GM18505 (cell line): Measurements from ENCODE around the gene MYBPC2.

ENCODE experiments used
- ATAC-seq: cut with Tn5 transposase; IDR thresholded peaks from one replicate; pipeline ENCODE4 v1.9.1; 2021; ENCODE audit not compliant: unreplicated experiment
- POLR2A ChIP-seq: IDR thresholded peaks from 4 replicates; pipeline ENCODE4 v1.6.1; 2011; ENCODE audit warnings: borderline replicate concordance; ENCODE audit not compliant: insufficient read depth, insufficient read length; ENCODE audit errors: extremely low read depth

The MYBPC2 gene

DNA sequence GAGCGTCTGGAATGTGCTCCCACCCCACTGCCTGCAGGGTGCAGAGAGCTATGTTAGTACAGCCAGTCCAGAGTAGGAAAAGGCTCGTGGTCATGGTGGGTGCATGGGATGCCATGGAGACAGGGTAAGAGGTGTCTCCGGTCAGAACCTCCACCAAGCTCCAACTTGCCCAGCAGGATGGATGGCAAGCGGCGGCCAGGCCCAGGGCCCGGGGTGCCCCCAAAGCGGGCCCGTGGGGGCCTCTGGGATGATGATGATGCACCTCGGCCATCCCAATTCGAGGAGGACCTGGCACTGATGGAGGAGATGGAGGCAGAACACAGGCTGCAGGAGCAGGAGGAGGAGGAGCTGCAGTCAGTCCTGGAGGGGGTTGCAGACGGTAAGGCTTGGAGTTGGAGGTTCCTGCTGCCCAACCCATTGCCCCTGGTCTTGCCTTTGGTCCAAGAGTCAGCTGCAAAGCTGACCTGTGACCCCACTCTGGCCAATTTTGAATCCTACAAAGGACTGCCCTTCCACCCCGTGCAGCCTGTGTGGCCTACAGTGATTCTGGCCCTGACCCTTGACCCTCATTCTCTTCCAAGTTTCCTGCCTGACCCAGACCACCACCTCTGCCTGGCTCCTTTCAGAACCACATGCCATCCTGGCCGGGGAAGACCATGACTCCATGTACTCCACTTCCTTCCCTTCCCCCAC lies 33.9 kb upstream of the MYBPC2 start:
- ATAC-seq: no peak
- no peak for TF ChIP-seq POLR2A

DNA sequence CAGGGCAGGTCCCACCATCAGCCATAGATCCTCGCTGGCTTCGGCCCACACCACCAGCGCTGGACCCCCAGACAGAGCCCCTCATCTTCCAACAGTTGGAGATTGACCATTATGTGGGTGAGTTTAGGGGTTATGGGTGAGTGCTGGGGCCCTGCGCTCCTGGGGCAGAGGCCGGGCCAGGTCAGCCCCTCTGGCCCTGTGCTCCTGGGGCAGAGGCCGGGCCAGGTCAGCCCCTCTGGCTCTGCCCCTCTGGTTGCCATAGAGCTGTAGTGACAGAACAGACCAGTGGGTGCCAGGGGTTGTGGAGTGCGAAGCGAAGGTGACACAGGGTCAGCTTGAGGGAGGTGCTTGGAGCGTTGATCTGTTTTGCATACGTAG lies 33.3 kb upstream of the MYBPC2 start:
- no peak for TF ChIP-seq POLR2A
- no peak for ATAC-seq

DNA sequence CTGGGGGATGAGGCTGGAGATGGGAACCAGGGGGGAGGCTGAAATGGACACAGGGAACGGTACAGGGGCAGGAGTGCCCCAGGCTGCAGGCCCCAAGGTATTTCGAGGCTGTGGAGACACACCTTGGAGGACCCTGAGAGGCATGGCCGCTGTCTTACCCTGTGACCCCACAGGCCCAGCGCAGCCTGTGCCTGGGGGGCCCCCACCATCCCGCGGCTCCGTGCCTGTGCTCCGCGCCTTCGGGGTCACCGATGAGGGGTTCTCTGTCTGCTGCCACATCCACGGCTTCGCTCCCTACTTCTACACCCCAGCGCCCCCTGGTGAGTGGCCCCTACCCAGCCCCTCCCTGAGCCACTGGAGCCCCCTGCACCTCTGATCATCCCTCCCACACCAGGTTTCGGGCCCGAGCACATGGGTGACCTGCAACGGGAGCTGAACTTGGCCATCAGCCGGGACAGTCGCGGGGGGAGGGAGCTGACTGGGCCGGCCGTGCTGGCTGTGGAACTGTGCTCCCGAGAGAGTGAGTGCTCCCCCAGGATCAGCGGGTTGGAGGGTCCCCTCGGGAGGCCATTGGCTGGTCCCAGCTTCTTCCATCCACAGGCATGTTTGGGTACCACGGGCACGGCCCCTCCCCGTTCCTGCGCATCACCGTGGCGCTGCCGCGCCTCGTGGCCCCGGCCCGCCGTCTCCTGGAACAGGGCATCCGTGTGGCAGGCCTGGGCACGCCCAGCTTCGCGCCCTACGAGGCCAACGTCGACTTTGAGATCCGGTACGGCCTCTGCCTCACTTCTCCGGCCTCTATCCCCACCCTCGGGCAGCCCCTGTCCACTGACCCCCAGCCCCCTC lies 30.9 kb upstream of the MYBPC2 start:
- ATAC-seq: no peak
- TF ChIP-seq POLR2A: no peak

DNA sequence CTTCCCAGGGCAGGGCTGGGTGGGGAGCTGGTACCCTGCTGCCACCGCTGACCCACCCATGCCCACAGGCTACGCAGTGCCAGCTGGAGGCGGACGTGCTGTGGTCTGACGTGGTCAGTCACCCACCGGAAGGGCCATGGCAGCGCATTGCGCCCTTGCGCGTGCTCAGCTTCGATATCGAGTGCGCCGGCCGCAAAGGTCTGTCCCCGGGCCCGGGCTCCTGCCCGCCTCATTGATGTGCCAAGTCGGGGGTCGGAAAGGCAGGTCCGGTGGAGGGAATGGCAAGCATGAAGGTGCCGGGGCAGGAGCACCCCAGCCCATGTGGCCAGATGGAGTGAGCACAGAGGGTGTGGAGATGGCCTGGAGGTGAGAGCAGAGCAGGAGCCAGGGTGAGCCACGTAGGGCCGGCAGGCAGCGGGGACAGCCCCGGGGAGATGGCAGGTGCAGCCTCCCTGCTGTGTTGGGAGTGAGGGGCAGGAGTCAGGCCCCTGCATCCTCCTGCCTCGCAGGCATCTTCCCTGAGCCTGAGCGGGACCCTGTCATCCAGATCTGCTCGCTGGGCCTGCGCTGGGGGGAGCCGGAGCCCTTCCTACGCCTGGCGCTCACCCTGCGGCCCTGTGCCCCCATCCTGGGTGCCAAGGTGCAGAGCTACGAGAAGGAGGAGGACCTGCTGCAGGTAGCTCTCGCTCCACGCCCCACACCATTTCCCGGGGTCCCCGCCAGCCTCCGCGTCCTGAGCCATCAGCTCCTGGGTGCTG lies 30.0 kb upstream of the MYBPC2 start:
- TF ChIP-seq POLR2A: no peak
- no peak for ATAC-seq

DNA sequence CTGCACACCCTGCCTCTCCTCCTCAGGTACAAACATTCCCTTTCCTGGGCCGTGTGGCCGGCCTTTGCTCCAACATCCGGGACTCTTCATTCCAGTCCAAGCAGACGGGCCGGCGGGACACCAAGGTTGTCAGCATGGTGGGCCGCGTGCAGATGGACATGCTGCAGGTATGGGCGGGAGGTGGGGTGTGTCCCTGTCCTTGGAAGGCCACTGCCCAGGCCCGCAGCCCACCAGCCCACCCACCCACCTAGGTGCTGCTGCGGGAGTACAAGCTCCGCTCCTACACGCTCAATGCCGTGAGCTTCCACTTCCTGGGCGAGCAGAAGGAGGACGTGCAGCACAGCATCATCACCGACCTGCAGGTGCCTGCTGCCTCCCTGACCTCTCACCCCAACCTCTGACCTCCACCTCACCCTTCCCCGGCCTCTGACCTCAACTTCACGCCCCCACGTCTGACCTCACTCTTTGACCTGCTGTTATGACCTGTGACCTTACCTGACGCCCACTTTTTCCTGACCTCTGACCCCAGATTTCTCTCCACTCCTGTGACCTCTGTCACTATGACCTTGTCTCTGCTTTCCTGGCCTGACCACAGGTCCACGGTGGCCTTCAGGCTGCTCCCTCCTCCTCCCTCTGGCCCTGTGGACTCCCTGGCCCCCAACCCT lies 26.4 kb upstream of the MYBPC2 start:
- ATAC-seq: no peak
- TF ChIP-seq POLR2A: no peak

DNA sequence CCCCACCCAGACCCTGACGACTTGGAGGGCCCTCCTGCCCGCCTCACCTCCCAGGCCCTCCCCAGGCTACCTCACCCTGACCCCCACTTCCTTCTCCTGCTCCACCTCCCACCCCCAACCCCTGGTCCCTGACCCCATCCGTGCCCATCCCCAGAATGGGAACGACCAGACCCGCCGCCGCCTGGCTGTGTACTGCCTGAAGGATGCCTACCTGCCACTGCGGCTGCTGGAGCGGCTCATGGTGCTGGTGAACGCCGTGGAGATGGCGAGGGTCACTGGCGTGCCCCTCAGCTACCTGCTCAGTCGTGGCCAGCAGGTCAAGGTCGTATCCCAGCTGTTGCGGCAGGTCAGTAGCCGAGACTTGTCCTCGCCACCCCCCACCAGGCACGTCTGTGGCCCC lies 25.9 kb upstream of the MYBPC2 start:
- no peak for ATAC-seq
- no peak for TF ChIP-seq POLR2A

GRCh38 chr19:50409347-50409746 lies 23.3 kb upstream of the MYBPC2 start:
- no peak for ATAC-seq

DNA sequence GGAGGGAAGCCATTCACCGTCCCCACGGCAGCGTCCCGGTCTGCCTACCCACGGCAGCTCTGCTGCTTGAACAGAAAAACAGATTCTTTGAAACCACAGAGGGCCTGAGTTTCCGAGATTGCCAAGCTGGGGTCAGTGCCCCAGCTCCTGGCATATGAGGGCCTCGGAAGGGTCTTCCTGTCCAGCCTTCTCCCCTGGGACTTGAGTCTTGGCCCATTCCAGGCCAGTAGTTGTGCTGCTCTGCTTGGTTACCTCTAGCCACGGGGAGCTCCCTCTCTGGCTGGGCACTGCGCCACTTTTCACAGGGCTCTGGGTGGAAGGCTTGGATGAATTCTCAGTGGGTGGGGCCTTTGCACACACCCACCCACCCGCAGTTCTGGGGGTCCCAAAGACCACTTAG lies 22.6 kb upstream of the MYBPC2 start:
- no peak for TF ChIP-seq POLR2A
- no peak for ATAC-seq

More at GRCh38 chr19:50409347-50409746, 23.3 kb upstream of the MYBPC2 start:
- TF ChIP-seq POLR2A: no peak

DNA sequence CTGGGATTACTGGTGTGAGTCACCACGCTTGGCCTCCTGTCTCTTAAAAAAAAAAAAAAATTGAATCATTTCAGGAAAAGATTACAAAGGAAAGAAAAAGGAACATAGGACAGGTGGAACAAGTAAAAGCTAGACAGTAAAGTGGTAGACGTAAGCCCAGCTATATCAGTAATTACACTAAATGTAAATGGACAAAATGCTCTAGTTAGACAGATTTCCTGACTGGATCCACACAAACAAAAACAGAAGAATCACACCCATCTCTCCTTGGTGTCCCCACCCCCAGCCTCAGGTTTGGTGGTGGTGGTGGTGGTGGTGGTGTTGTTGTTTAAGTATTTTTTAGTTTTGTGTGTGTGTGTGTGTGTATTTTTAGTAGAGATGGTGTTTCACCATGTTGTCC lies 20.3 kb upstream of the MYBPC2 start:
- no peak for TF ChIP-seq POLR2A
- no peak for ATAC-seq

- no peak for ATAC-seq
- no peak for TF ChIP-seq POLR2A
These were observed 19.6 kb upstream of the MYBPC2 start for GRCh38 chr19:50413096-50413495.

DNA sequence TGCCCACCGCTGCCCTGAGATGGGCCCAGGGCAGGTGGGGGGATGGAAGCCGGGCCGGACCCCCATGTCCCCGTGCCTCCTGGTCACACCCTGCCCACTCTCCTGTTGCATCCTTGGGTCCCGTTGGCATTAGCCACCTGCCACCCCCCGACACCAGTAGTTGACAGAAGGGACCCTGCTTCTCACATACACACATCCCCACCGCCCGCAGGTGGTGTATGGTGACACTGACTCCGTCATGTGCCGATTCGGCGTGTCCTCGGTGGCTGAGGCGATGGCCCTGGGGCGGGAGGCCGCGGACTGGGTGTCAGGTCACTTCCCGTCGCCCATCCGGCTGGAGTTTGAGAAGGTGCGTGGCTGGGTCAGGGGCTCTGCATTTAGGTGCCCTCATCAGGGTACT lies 19.2 kb upstream of the MYBPC2 start:
- ATAC-seq: no peak
- TF ChIP-seq POLR2A: no peak

GRCh38 chr19:50414864-50415660 lies 17.6 kb upstream of the MYBPC2 start:
- TF ChIP-seq POLR2A: no peak
- ATAC-seq: peak; percentile 6

GRCh38 chr19:50415661-50416033 lies 17.0 kb upstream of the MYBPC2 start:
- peak; percentile 42 for ATAC-seq
- TF ChIP-seq POLR2A: no peak
